Esophagus squamous epithelium (tissue), 4 donors: ENCODE measurements around the gene EOMES.

ENCODE experiments used
- CTCF ChIP-seq, 6 experiments: fragments of 450-650 bp in 4 of 6; fragments of 200-600 bp in 2 of 6; sonication (generic) in 2 of 6; IDR thresholded peaks; one replicate each; pipeline ENCODE4 v1.5.1; 2016 to 2019; ENCODE audit warnings: antibody characterized with exemption in 6 of 6, mild to moderate bottlenecking in 4 of 6, moderate library complexity in 4 of 6
- POLR2A ChIP-seq, 4 donors: fragments of 450-650 bp; IDR thresholded peaks; one replicate each; pipeline ENCODE4 v1.6.1; 2017; ENCODE audit warnings: antibody characterized with exemption in 4 of 4, mild to moderate bottlenecking in 4 of 4, moderate library complexity in 3 of 4

GRCh38 chr3:27726240-27726639, 4.1 kb upstream of the EOMES start:
- TF ChIP-seq CTCF (IDR thresholded peaks at IDR 0.05): no peak
- no peak for TF ChIP-seq POLR2A (IDR thresholded peaks at IDR 0.05)
